Left colon (tissue), 2 donors: ENCODE results near the gene MPDU1. TPM values are rescaled to one million over a fixed set of nuclear protein-coding genes. Genes with fewer than 3 reads are reported as not detected.

ENCODE experiments used
- ATAC-seq: fragments of 200-7000 bp; cut with Tn5 transposase; one replicate; pipeline ENCODE4 v1.9.1; 2020; ENCODE audit warnings: mild to moderate bottlenecking, moderate library complexity
- DNase-seq, 2 donors: peaks; one replicate each; pipeline ENCODE4 v3.0.0-alpha.2; 2020
- intact Hi-C, 2 donors: fragments of 100-400 bp; cut with DNase I in 1 of 2; cut with micrococcal nuclease in 1 of 2; formaldehyde crosslinking; loops; one replicate each; pipeline versions ENCODE4 v1.11.2 to v1.14.0; 2022; cut with DNase I, micrococcal nuclease
- total RNA-seq, 2 donors: library from RNA; stranded (reverse); fragmentation: NEBNext Ultra II Directional; extraction: Animal tissue kit (Norgen Biotek cat#: 25700); gene quantifications; one replicate each; pipeline ENCODE4 v1.2.1, GENCODE V29; 2021
- donor health status: DM: no; HTN: no; CAD: no.
- donor health status: DM: yes; HTN: yes; CAD: no.

The MPDU1 gene
- total RNA-seq, 2 donors from 2014 or later = 79.2 to 89.6 TPM

GRCh38 chr17:7577327-7578199 lies 6.1 kb upstream of the MPDU1 start:
- intact Hi-C loops = loop anchor here in 1 of 2 donors (10.0 kb wide), 1 partner anchor 223 kb away; the partner anchor contains the start of genes KCTD11 and TMEM95
- DNase-seq (no peak), ATAC-seq (no peak)

DNA sequence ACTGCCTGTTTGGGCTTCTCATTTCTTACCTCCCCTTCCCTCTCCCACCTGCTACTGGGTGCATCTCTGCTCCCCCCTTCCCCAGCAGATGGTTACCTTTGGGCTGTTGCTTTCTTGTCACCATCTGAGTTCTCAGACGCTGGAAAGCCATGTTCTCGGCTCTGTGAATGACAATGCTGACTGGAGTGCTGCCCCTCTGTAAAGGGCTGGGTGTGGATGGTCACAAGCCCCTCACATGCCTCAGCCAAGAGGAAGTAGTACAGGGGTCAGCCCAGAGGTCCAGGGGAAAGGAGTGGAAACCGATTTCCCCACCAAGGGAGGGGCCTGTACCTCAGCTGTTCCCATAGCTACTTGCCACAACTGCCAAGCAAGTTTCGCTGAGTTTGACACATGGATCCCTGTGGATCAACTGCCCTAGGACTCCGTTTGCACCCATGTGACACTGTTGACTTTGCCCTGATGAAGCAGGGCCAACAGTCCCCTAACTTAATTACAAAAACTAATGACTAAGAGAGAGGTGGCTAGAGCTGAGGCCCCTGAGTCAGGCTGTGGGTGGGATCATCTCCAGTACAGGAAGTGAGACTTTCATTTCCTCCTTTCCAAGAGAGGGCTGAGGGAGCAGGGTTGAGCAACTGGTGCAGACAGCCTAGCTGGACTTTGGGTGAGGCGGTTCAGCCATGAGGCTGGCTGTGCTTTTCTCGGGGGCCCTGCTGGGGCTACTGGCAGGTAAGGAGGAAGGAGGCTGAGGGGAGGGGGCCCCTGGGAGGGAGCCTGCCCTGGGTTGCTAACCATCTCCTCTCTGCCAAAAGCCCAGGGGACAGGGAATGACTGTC lies 4.4 kb upstream of the MPDU1 start, which contains the start of gene CD68:
TSS of gene CD68 (plus strand) at position 638 of the 833 bp plus-strand sequence. CDS start at position 678, 40 bp downstream.
- DNase-seq (peak; percentile 69 to 86), ATAC-seq (peak; percentile 71)
- intact Hi-C loops = loop anchor here in 1 of 2 donors (10.0 kb wide), 1 partner anchor 224 kb away; the partner anchor contains the start of genes KCTD11 and TMEM95

DNA sequence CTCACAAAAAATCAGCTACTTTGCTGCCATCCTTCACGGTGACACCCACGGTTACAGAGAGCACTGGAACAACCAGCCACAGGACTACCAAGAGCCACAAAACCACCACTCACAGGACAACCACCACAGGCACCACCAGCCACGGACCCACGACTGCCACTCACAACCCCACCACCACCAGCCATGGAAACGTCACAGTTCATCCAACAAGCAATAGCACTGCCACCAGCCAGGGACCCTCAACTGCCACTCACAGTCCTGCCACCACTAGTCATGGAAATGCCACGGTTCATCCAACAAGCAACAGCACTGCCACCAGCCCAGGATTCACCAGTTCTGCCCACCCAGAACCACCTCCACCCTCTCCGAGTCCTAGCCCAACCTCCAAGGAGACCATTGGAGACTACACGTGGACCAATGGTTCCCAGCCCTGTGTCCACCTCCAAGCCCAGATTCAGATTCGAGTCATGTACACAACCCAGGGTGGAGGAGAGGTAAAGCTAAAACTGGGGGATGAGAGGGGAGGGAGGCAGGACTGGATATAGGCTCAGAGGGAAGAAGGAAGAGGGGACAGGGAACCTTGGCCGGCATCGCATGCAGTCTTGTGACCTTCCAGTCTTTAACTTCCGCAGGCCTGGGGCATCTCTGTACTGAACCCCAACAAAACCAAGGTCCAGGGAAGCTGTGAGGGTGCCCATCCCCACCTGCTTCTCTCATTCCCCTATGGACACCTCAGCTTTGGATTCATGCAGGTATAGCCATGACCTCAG lies 3.6 kb upstream of the MPDU1 start:
- DNase-seq (no peak), ATAC-seq (no peak)
- intact Hi-C loops = loop anchor here in 1 of 2 donors (10.0 kb wide), 1 partner anchor 225 kb away; the partner anchor contains the start of genes KCTD11 and TMEM95

DNA sequence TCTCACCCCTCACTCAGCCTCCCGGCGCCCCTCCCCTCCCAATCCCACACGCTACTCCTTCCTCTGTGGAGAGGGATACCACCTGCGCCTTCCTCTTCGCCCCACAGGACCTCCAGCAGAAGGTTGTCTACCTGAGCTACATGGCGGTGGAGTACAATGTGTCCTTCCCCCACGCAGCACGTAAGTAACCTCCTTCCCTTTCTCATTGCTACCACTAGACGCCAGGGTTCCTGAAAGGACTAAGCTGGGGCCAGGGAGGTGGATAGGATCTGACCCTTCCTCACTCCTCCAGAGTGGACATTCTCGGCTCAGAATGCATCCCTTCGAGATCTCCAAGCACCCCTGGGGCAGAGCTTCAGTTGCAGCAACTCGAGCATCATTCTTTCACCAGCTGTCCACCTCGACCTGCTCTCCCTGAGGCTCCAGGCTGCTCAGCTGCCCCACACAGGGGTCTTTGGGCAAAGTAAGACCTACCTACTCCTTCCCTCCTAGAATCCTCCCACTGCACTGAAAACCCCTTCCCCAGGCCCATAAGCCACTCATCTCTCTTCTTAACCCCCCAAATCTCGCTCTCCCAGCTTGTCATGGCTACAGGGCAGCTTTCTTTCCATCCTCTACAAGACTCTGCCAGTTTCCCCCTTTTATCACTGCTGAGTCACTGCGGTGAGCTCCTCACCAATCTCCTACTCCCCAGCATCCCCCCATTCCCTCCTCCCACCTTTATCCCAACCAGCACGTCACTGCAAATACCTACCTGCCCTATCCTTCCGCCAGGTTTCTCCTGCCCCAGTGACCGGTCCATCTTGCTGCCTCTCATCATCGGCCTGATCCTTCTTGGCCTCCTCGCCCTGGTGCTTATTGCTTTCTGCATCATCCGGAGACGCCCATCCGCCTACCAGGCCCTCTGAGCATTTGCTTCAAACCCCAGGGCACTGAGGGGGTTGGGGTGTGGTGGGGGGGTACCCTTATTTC lies 2.8 kb upstream of the MPDU1 start:
- DNase-seq (no peak), ATAC-seq (no peak)
- intact Hi-C loops = no loop called here

GRCh38 chr17:7582396-7583252 lies 1.0 kb upstream of the MPDU1 start:
- ATAC-seq = no peak
- peak; percentile 33 to 52 for DNase-seq
- intact Hi-C loops = no loop called here

DNA sequence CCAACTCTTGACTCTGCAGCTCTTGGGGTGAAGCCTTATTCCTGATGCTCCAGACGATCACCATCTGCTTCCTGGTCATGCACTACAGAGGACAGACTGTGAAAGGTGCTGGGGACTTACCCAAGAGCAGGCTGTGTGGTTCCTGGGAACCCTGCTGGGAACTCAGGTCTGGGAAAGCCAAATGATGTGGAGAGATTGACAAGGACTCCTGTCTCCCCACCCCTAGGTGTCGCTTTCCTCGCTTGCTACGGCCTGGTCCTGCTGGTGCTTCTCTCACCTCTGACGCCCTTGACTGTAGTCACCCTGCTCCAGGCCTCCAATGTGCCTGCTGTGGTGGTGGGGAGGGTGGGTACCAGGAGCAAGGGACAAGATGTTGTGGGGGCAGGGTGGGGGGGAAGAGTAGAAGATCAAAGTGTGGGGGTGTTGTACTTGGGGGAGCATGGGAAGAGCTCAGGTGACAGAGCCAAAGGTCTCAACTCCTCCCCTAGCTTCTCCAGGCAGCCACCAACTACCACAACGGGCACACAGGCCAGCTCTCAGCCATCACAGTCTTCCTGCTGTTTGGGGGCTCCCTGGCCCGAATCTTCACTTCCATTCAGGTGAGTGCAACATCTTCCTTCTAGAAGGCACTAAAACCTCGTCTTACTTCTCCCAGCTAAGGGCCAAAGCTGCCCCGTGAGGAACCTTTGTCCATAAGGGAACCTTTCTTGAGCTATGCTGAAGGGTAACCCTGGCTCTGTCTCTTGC lies 3.2 kb downstream of the MPDU1 start:
- peak; percentile 62 to 69 for DNase-seq
- intact Hi-C loops = no loop called here
- ATAC-seq = peak; percentile 34

DNA sequence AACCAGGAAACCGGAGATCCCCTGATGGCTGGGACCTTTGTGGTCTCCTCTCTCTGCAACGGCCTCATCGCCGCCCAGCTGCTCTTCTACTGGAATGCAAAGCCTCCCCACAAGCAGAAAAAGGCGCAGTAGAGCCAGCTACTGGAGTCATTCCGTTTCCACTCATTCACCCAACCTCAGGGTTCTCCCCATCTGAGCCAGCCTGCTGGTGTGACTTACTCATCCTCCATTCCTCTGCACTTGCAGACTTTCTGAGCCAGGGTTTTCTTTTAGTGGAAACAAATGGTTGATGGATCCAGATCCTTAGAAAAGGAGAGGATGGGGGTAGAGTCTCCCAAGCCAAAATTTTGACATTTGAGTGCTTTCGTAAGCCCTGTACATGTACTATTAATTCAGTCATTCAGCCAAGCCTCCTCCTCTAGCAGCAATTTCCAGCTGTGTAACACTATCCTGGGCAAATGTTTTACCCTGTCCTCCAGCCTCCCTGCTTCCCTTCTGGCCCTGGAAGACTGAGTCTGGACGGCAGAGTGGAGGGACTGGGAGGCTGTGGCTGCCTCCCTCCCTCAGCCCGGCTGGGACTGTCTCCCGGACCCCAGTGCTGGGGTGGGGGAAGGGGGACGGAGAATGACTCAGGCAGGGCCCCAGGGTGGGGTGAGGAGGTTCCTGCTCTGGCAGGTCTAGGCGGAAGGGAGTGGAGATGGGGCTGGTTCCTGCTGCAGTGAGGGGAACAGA lies 3.9 kb downstream of the MPDU1 start:
- DNase-seq (no peak), ATAC-seq (no peak)
- intact Hi-C loops = no loop called here

GRCh38 chr17:7588553-7589203 lies 5.0 kb downstream of the MPDU1 start:
- no peak for DNase-seq
- intact Hi-C loops = no loop called here
- no peak for ATAC-seq

DNA sequence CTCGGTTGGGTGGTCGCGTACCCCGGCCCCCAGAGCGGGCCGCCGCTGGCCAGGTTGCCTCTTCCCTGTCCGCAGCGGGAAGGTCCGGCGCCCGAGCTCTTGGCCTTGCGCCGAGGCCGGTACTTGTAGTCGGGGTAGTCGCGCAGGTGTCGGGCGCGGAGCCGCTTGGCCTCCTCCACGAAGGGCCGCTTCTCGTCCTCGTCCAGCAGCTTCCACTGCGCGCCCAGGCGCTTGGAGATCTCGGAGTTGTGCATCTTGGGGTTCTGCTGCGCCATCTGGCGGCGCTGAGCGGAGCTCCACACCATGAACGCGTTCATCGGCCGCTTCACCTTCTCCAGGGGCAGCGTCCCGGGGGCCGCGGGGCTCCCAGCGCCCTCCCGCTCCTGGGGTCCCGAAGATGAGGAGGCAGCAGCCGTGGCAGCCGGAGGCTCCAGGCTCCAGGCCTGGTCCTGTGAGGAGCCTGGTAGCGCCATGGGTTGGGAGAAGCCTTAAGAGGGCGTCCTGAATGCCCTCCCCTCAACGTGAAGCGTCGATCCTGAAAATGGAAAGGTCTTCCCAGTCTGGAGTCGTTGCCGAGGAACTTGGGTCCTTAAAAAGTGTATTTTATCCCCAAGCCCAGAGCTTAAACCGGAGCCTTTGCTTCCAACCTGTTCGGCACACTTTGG lies 5.7 kb downstream of the MPDU1 start:
- intact Hi-C loops = no loop called here
- ATAC-seq = peak; percentile 79
- DNase-seq = peak; percentile 77 to 85

DNA sequence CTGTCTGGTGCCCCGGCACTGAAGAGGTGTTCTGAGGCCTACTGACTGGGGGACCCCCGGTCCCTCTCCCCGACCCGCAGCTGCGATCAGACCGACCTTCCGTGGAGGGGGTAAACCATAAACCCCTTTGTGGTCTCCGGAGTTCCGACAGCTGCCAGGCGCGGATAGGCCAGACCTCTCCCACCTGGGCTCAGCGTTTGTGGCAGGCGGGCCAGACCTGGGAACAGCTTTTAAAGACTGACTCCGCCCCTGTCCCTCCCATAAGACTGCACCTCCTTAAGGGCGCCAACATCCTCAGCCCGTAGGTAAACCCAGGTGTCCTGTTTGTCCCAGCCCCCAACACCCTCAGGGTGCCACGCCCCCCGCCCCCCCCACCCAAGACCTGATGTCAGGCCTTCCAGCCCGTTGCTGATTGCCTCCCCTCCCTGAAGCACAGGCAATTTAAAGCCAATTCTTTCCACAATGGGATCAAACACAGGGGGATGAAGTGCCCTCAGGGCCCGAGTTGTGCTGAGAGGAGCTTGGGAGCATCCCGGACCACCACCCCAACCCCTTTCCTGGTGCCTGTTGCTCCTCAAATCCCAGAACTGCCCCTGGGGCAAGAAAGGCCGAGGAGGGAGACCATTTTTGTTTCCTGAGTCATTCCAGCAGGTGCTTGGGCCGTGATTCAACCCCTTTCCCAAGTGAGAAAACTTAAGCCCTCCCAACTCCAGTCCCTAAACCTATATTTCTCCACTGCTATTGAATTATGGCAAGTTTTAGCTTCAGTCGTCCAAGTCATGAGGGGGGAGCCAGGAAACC lies 6.4 kb downstream of the MPDU1 start, which contains the start of gene SOX15:
TSS of gene SOX15 (minus strand) at position 204 of the 801 bp plus-strand sequence. CDS start 418 bp downstream, outside the sequence.
- ATAC-seq (peak; percentile 40), DNase-seq (no peak)
- intact Hi-C loops = no loop called here

GRCh38 chr17:7590743-7591142 lies 7.1 kb downstream of the MPDU1 start:
- DNase-seq (no peak), ATAC-seq (no peak)
- intact Hi-C loops = no loop called here

DNA sequence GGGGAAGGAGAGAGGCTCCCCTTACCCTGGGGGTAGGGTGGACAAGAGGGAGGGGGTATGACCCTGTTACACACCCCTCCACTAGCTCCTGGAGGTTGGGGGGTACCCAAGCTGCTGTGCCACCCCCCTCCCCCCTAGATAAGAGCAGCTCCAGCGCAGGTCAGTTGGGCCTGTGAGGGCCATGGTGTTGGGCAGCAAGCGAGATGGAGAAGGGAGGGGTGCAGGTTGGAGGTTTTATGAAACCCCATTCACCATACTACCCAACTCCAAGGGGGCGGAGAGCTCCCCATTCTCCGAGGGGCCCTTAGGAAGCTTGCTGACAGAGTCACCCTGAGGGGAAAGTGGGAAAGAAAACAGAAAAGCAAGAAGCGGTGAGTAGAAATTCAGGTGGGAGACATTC lies 7.9 kb downstream of the MPDU1 start:
- no peak for DNase-seq
- intact Hi-C loops = no loop called here
- ATAC-seq = no peak

DNA sequence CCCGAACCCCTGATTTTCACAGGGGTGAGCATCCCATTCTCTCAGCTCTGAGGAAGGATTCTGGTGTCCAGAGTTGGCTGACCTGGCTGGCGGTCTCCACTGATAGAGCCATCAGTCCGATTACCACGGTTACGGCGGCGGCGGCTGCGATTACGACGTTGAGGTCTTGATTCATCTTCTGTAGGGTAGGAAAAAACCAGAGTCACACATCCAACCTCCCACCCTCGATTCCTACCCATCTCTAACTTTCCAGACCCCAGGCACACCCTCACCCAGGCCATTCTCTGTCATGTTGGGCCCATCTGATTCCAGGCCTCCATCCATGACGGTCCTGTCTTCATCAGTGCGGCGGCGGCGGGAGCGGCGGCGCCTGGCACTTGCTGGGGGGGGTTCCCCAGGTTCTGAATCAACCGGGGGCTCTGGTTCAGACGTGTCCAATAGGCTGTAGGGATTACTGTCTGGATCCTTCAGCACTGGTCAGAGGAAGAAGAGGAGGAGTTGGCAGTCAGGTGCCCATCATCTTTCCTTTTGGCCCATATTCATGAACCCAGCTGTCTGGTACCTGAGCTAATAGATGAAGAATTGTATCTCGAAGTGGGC lies 8.9 kb downstream of the MPDU1 start:
- intact Hi-C loops = no loop called here
- no peak for DNase-seq
- ATAC-seq = no peak
